ENCODE data around the gene KCNS3.

DNA sequence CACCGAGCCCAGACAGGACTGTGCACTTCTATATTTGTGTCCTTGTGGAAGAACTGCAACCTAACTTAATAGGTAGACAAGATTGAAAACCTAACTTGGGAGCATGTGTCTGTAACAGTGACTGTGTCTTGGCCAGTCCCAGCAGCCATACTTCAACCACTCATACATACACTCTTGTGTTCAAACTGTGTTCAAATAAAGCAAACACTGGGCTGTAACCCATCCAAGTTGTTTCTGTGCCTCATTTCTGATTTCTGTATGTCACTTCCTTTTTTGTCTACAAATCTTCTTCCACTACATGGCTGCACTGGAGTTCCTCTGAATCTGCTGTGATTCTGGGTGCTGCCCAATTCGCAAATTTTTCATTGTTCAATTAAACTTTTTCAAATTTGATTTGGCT is 31.2 kb upstream of the KCNS3 start:
- TF ChIP-seq CTCF (conservative IDR thresholded peaks at IDR 0.05; ENCODE audit: low read length): no peak
- no peak for TF ChIP-seq EZH2phosphoT487 (IDR thresholded peaks at IDR 0.05; ENCODE audit: borderline replicate concordance, low read depth, low read length)
